Vagina (tissue), 2 donors: ENCODE measurements around the gene CHST12. TPM values are rescaled to one million over a fixed set of nuclear protein-coding genes. Genes with fewer than 3 reads are reported as not detected.

ENCODE experiments used
- DNase-seq, 2 donors: peaks; one replicate each; pipeline ENCODE4 v3.0.0-alpha.2; 2017; ENCODE audit errors: extremely low spot score in 2 of 2
- H3K27ac ChIP-seq: fragments of 200-600 bp; sonication (generic); one replicate; pipeline ENCODE4 v1.5.1; 2019
- H3K27me3 ChIP-seq: fragments of 200-600 bp; sonication (generic); one replicate; pipeline ENCODE4 v1.5.1; 2019
- H3K36me3 ChIP-seq, 2 donors: fragments of 200-600 bp; sonication (generic); one replicate each; pipeline ENCODE4 v1.5.1; 2017 to 2019
- H3K4me1 ChIP-seq: fragments of 200-600 bp; sonication (generic); one replicate; pipeline ENCODE4 v1.5.1; 2019
- H3K4me3 ChIP-seq, 2 donors: fragments of 200-600 bp; sonication (generic); 1 replicate in 1 of 2; 2 replicates in 1 of 2; pipeline ENCODE4 v1.5.1; 2016 to 2019
- H3K9me3 ChIP-seq: fragments of 200-600 bp; sonication (generic); one replicate; pipeline ENCODE4 v1.5.1; 2019
- POLR2A ChIP-seq, 2 donors: fragments of 450-650 bp; IDR thresholded peaks; one replicate each; pipeline ENCODE4 v1.6.1; 2017; ENCODE audit warnings: antibody characterized with exemption in 2 of 2, mild to moderate bottlenecking in 2 of 2, moderate library complexity in 2 of 2
- POLR2AphosphoS5 ChIP-seq, 2 donors: sonication (generic); formaldehyde crosslinking; IDR thresholded peaks; one replicate each; pipeline ENCODE4 v1.9.0; 2017; ENCODE audit warnings: antibody characterized with exemption in 2 of 2, mild to moderate bottlenecking in 2 of 2, low read depth in 1 of 2; ENCODE audit not compliant: insufficient read depth in 1 of 2
- intact Hi-C: fragments of 100-400 bp; cut with DNase I; formaldehyde crosslinking; loops from one replicate; pipeline ENCODE4 v1.15.1; 2023
- total RNA-seq: library from RNA; depleted of rRNA; stranded (reverse); fragments of >200 nt; gene quantifications from one replicate; pipeline ENCODE4 v1.2.3, GENCODE V29; 2016
- TF ChIP-seq, protein P1 (sequence below), 3 experiments: fragments of 450-650 bp in 2 of 3; fragments of 200-600 bp in 1 of 3; sonication (generic) in 1 of 3; IDR thresholded peaks; one replicate each; pipeline ENCODE4 v1.5.1; 2017 to 2019; ENCODE audit warnings: antibody characterized with exemption in 3 of 3, mild to moderate bottlenecking in 2 of 3, moderate library complexity in 2 of 3

CHST12 gene
- total RNA-seq, 1 donor from 2014 or later: 26.3 TPM

DNA sequence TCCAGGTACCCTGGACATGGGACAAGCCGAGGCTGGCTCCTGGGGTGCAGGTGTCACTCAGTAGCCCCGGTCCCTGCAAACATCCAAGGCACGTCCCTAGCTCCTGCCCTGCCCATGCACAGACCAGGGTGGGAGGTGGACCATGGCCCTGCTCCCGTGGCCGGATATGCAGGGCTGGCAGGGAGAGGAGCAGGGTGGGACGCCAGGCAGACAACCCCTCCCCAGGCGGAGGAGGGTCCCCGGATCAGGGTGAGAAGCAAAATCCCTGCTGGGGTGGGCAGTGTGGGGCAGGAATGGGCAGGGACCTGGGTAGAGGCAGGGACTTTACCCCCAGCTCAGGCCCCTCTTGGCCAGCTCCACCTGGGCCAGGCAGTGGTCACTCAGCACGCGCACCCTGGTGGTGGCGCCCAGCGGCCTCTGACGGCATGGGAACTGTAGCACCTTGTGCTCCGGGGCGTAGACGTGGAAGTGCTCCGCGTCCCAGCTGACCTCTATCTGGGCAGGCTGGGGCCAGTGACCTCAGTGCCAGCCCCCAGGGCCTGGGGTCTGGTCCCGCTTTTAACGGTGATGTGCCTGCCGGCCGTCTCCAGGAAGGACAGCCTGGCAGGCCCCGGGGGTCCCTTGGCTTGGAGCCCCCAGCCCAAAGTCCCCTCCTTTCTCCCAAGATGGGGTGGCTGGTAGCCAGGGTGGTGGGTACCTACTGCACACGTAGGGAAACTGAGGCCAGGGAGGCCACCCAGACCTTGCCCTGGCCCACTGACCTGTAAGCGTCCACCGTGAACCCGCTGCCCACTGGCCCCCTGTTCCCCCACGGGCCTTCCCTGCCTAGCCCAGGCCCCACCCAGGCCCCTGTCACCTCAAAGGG lies 71.6 kb downstream of the CHST12 start:
- H3K27me3 ChIP-seq: no peaks in the 10 kb centered on the region
- intact Hi-C loops: loop anchor here (5.0 to 10.0 kb wide), 2 partner anchors 82 to 210 kb away; partner anchors contain the start of genes AMZ1, BRAT1 and IQCE
- TF ChIP-seq POLR2AphosphoS5 (IDR thresholded peaks at IDR 0.05; ENCODE audit: insufficient read depth in 1 of 2, low read depth in 1 of 2): no peak
- TF ChIP-seq POLR2A (IDR thresholded peaks at IDR 0.05): no peak
- TF ChIP-seq, protein P1, sequence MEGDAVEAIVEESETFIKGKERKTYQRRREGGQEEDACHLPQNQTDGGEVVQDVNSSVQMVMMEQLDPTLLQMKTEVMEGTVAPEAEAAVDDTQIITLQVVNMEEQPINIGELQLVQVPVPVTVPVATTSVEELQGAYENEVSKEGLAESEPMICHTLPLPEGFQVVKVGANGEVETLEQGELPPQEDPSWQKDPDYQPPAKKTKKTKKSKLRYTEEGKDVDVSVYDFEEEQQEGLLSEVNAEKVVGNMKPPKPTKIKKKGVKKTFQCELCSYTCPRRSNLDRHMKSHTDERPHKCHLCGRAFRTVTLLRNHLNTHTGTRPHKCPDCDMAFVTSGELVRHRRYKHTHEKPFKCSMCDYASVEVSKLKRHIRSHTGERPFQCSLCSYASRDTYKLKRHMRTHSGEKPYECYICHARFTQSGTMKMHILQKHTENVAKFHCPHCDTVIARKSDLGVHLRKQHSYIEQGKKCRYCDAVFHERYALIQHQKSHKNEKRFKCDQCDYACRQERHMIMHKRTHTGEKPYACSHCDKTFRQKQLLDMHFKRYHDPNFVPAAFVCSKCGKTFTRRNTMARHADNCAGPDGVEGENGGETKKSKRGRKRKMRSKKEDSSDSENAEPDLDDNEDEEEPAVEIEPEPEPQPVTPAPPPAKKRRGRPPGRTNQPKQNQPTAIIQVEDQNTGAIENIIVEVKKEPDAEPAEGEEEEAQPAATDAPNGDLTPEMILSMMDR (IDR thresholded peaks at IDR 0.05): no peak

DNA sequence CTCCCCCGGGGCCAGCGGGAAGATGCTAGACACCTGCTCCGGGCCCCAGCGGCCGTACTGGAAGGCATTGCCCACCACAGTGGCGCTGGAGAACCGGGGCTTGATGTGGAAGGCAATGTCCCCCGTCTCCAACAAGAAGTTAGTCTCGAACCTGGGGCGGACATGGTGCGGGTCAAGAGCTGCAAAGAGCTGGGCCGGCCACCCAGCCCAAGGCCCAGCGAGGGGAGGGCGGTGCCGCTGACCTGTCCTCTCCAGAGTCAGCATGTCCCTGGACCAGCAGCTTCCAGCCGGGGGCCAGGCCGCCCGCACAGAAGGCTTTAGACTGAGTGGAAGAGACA lies 72.2 kb downstream of the CHST12 start:
- intact Hi-C loops: loop anchor here (5.0 to 10.0 kb wide), 2 partner anchors 82 to 209 kb away; partner anchors contain the start of genes AMZ1, BRAT1 and IQCE
- no peaks in the 10 kb centered on the region for H3K36me3 ChIP-seq
- no peak for DNase-seq
- H3K9me3 ChIP-seq: no peaks in the 10 kb centered on the region
- peaks cover 24% of the 10 kb centered on the region for H3K4me1 ChIP-seq
- no peaks in the 10 kb centered on the region for H3K27me3 ChIP-seq
- TF ChIP-seq POLR2AphosphoS5 (IDR thresholded peaks at IDR 0.05; ENCODE audit: insufficient read depth in 1 of 2, low read depth in 1 of 2) (no peak), POLR2A (IDR thresholded peaks at IDR 0.05) (no peak)
- TF ChIP-seq, protein P1 (IDR thresholded peaks at IDR 0.05): no peak
- H3K27ac ChIP-seq: no peak overlapping the region
- no peak overlapping the region for H3K4me3 ChIP-seq

More for the DNA sequence above, 71.6 kb downstream of the CHST12 start:
- DNase-seq: no peak
- Histone ChIP-seq H3K27ac (no peak overlapping the region), H3K4me1 (peaks cover 24% of the 10 kb centered on the region), H3K9me3 (no peaks in the 10 kb centered on the region), H3K36me3 (no peaks in the 10 kb centered on the region), H3K4me3 (no peak overlapping the region)

DNA sequence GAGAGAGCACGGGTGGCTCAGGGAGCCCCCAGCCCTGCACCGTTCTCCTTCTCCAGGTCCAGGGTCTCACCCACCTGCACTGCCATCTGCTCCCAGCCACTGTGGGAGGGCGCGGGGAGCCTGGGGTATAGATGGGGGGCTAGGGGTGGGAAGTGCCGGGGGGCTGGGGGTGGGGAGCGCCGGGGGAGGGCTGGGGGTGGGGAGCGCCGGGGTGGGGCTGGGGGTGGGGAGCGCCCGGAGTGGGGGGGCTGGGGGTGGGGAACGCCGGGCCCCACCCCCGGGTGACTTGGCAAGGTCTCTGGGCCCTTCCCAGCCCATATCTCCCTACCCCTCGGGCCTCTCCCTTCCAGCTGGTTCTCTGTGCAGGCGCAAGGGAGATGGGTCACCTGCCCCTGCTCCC lies 72.9 kb downstream of the CHST12 start, which contains the start of gene GRIFIN:
Gene GRIFIN (minus strand): TSS at position 101 of the 400 bp plus-strand sequence. CDS start 15 bp downstream, at position 86.
- Histone ChIP-seq H3K4me1 (peaks cover 19% of the 10 kb centered on the region), H3K36me3 (no peaks in the 10 kb centered on the region), H3K27me3 (no peaks in the 10 kb centered on the region), H3K27ac (no peak within 1 kb of the TSS), H3K9me3 (no peaks in the 10 kb centered on the region), H3K4me3 (no peak within 1 kb of the TSS)
- intact Hi-C loops: loop anchor here (5.0 to 10.0 kb wide), 2 partner anchors 81 to 209 kb away; partner anchors contain the start of genes AMZ1, BRAT1 and IQCE
- TF ChIP-seq POLR2A (IDR thresholded peaks at IDR 0.05): no peak
- DNase-seq: no peak

DNA sequence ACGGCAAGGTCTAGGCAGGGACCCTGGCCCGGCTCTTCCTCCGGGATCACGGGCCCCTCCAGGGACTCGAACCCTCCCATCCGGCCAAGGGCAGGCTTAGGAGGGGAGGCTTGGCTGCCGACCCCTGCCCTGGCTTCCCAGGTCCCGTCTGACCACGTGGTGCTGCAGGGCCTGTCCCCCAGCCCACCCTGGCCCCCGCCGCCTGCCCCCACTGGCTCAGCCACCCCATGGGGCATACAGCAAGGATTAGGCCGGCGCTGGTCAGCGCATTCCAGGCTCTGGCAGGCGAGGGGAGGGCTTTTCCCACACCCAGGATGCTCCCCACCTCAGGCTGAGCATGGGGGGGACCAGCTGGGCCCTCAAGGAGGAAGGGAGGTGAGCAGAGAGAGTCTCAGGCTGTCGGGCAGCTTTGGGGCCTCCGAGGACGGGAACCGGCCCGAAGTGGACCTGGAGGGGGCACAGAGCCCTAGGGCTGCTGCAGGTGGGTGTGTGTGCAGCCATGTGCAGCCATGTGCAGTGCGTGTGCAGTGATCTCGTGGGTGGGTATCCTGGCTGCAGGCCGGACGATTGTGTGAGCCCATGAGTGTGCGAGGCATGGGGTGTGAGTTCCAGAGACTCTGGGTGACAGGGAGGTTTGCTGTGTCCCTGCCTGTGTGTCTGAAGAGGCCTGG lies 73.5 kb downstream of the CHST12 start:
- Histone ChIP-seq H3K36me3 (no peaks in the 10 kb centered on the region), H3K27me3 (no peaks in the 10 kb centered on the region), H3K4me1 (peaks cover 15% of the 10 kb centered on the region), H3K4me3 (no peak overlapping the region), H3K9me3 (no peaks in the 10 kb centered on the region), H3K27ac (no peak overlapping the region)
- TF ChIP-seq POLR2AphosphoS5 (IDR thresholded peaks at IDR 0.05; ENCODE audit: insufficient read depth in 1 of 2, low read depth in 1 of 2) (no peak), POLR2A (IDR thresholded peaks at IDR 0.05) (no peak)
- TF ChIP-seq, protein P1 (IDR thresholded peaks at IDR 0.05): no peak
- no peak for DNase-seq
- intact Hi-C loops: loop anchor here (5.0 to 10.0 kb wide), 2 partner anchors 80 to 208 kb away; partner anchors contain the start of genes AMZ1, BRAT1 and IQCE
